ENCODE measurements around the gene HERC6. TPM values are rescaled to one million over a fixed set of nuclear protein-coding genes. Genes with fewer than 3 reads are reported as not detected.

HERC6 gene
- total RNA-seq, 1 donor from 2014 or later, result 13.1 TPM

Other genes with a start within 250 kb of the HERC6 start
- gene ABCG2, start 220.2 kb upstream of the HERC6 start, total RNA-seq, result 12.5 and 14.6 TPM in 2 replicates
- gene PPM1K, start 94.3 kb upstream of the HERC6 start, total RNA-seq, result 5.8 and 11.5 TPM in 2 replicates
- 1.7 and 5.0 TPM in 2 replicates for gene HERC5, start 78.3 kb downstream of the HERC6 start, total RNA-seq
- 76.5 and 83.1 TPM in 2 replicates for gene PYURF, start 144.9 kb downstream of the HERC6 start, total RNA-seq
- 9.1 and 10.5 TPM in 2 replicates for gene HERC3, start 213.6 kb downstream of the HERC6 start, total RNA-seq